Measurements from ENCODE around the gene IQCM.

Gene IQCM

DNA sequence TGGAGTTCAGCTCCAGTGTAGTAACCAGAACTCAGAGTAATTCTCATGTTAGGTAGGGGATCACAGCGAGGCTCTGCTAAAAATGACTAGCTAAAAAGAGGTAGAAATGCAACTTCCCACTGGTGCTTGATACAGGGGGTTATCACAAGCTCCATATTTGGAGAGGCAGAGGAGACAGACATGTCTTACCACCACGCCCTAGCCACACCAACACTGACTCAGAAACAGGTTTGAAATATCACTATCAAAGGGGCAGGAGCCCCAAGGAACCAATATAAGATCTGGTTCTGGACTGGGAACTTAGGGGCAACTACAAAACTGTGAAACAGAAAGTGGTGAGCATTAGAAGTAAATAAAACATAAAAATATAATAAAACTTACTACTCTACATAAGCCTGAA lies 62.9 kb downstream of the IQCM start:
- TF ChIP-seq, protein P1, sequence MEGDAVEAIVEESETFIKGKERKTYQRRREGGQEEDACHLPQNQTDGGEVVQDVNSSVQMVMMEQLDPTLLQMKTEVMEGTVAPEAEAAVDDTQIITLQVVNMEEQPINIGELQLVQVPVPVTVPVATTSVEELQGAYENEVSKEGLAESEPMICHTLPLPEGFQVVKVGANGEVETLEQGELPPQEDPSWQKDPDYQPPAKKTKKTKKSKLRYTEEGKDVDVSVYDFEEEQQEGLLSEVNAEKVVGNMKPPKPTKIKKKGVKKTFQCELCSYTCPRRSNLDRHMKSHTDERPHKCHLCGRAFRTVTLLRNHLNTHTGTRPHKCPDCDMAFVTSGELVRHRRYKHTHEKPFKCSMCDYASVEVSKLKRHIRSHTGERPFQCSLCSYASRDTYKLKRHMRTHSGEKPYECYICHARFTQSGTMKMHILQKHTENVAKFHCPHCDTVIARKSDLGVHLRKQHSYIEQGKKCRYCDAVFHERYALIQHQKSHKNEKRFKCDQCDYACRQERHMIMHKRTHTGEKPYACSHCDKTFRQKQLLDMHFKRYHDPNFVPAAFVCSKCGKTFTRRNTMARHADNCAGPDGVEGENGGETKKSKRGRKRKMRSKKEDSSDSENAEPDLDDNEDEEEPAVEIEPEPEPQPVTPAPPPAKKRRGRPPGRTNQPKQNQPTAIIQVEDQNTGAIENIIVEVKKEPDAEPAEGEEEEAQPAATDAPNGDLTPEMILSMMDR (IDR thresholded peaks at IDR 0.05; ENCODE audit: low read depth, low read length), result no peak
- DNase-seq (ENCODE audit: extremely low read depth, low read depth), result no peak

DNA sequence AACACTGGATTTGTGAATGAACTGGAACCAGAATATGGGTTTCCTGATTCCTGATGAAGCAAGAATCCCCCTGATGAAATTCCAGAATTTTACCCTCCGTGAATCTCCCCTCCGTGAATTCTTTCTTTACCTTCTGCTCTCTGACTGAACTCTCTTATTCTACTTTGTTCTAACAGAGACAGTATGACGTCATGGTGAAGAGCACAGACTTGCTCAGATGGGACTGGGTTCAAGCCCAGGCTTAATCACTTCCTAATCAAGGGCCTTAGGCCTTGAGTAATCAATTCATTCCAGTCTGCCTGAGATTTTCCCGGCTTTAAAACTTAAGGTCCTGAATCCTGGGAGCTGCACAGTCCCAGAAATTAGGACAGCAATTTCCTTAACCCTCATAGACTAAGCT lies 64.5 kb downstream of the IQCM start:
- no peak for DNase-seq (ENCODE audit: extremely low read depth, low read depth)
- TF ChIP-seq, protein P1 (IDR thresholded peaks at IDR 0.05; ENCODE audit: low read depth, low read length), result no peak

DNA sequence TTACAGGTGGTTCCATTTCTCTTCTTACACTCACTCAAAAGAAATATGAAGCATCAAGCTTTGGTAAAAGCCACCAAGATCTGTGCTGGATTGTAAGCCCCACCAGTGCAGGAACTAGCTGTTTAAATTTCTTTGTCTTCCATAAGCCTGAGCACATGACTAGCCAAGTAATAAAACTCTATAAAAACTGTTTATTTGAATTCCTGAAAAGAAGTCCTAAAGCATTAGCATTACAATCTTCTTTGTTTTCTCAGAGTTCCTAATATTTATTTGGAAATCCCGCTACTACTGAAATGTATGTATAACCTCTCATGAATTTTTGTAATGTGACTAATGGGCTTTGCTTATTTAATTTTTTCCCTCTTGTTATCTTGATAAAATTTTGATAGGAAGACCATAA lies 65.9 kb downstream of the IQCM start:
- no peak for DNase-seq (ENCODE audit: extremely low read depth, low read depth)
- TF ChIP-seq, protein P1 (IDR thresholded peaks at IDR 0.05; ENCODE audit: low read depth, low read length), result no peak

DNA sequence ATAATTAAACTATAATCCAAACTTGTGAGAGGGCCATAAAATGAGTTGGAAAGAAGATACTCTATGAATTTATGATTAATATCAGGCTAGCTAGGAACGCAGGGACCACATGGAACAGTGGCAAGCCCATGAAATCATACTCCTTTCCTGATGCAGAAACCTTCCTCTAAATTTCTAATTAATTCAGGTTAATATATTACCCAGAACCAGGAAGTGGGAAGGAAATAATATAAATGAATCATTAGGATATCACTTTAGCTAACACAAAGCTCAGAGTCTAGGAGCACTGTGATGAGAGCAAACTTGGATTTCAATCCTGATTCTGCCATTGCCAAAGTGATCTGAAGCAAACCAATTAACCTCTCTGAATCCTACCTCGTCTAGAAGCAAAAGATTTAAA lies 68.0 kb downstream of the IQCM start:
- TF ChIP-seq, protein P1 (IDR thresholded peaks at IDR 0.05; ENCODE audit: low read depth, low read length), result no peak
- DNase-seq (ENCODE audit: extremely low read depth, low read depth), result no peak

DNA sequence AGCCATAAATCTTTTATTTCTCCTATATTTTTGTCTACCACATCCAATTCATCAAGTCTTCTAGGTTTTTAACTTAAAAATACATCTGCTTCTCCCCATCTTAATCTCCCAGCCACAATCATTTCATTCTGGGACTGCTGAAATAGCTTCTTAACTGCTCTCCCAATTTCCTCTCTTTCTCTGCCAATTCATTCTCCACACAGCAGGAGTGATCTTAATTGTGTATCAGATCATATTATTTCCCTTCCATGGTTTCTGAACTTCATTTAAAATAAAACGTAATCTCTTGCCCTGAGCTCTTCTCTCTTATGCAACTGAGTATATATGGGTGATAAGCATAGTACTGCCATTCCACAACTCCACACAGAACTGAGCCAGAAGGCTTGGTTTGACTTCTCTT lies 69.4 kb downstream of the IQCM start:
- no peak for DNase-seq (ENCODE audit: extremely low read depth, low read depth)
- TF ChIP-seq, protein P1 (IDR thresholded peaks at IDR 0.05; ENCODE audit: low read depth, low read length), result no peak

DNA sequence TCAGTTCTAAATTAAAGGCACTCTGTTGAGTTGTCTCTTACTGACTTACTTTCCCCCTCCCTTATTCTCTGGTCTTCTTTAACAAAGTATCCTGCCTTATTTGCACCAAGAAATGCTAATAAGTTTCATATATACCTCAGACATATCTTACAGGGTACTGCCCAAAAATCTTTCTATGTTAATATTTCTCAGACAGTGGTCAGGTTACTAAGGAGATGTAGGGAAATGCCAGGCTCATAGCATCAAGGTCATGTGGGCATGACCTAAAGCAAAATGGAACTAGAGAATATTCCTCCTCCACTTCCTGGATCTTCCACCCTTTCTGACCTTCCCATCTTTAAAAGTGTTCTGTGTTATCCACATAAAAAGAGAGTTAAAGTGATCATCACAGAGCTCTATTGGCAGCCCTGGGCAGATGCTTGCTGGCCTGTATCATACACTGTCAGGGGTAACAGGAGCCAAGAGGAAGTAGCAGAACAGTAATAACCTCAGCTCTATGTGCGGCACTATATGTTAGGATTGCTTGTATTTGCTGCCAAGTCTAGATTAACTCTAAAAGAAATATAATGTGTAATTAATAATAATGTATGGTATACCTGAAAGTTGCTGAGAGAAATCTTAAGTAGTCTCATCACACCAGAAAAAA lies 74.3 kb downstream of the IQCM start:
- TF ChIP-seq, protein P1 (IDR thresholded peaks at IDR 0.05; ENCODE audit: low read depth, low read length), result no peak
- no peak for DNase-seq (ENCODE audit: extremely low read depth, low read depth)

DNA sequence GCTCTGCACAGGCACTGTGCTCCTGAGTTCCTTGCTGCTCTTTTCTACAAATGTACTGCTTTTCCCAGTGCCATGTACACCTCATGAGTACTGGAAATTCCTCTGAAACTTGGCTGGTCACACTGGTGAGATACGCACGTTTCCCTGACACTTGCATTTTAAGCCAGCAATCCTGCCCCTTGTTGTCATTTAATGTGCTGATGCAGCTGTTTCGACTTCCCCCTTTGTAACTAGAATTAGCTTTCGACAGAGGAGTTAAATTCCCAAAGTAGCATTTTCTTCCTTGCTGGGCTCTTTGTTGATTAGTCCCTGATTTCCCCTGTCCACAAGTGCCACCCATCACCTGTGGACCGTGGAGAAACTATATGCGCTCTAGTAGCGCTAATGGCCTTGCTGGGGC lies 77.5 kb downstream of the IQCM start:
- DNase-seq (ENCODE audit: extremely low read depth, low read depth), result no peak
- TF ChIP-seq, protein P1 (IDR thresholded peaks at IDR 0.05; ENCODE audit: low read depth, low read length), result no peak

Data from AG09319 (cell line).